Mucosa of descending colon (tissue), 3 donors: ENCODE measurements around the gene PHLPP1. TPM values are rescaled to one million over a fixed set of nuclear protein-coding genes. Genes with fewer than 3 reads are reported as not detected.
"Not testable (repeated sequence)": the region's sequence is repeated elsewhere in the genome, so short reads cannot be mapped to it uniquely, and the experiment has no call there.

Experiments used
- ATAC-seq: fragments of 200-7000 bp; cut with Tn5 transposase; one replicate; pipeline ENCODE4 v1.9.1; 2020; ENCODE audit warnings: mild to moderate bottlenecking, moderate library complexity
- DNase-seq, 3 donors: peaks; one replicate each; pipeline ENCODE4 v3.0.0-alpha.2; 2020
- H3K36me3 ChIP-seq: fragments of 200-600 bp; one replicate; pipeline ENCODE4 v1.8.0; 2021; ENCODE audit warnings: low read depth, mild to moderate bottlenecking
- H3K4me1 ChIP-seq: fragments of 200-600 bp; one replicate; pipeline ENCODE4 v1.8.0; 2021; ENCODE audit warnings: low read depth, mild to moderate bottlenecking
- H3K4me3 ChIP-seq: fragments of 200-600 bp; one replicate; pipeline ENCODE4 v1.8.0; 2021; ENCODE audit warnings: mild to moderate bottlenecking
- H3K9me3 ChIP-seq: fragments of 200-600 bp; one replicate; pipeline ENCODE4 v1.8.0; 2021; ENCODE audit warnings: mild to moderate bottlenecking
- CTCF ChIP-seq: fragments of 200-600 bp; IDR thresholded peaks from one replicate; pipeline ENCODE4 v1.8.0; 2022; ENCODE audit warnings: antibody characterized with exemption, mild to moderate bottlenecking
- intact Hi-C, 2 donors: fragments of 100-400 bp; cut with DNase I in 1 of 2; cut with micrococcal nuclease in 1 of 2; formaldehyde crosslinking; loops; one replicate each; pipeline versions ENCODE4 v1.11.0 to v1.11.1; 2022; cut with DNase I, micrococcal nuclease
- total RNA-seq, 3 donors: library from RNA; stranded (reverse); fragmentation: NEBNext Ultra II Directional in 2 of 3; extraction: Animal tissue kit (Norgen Biotek cat#: 25700) in 2 of 3; gene quantifications; one replicate each; pipeline versions ENCODE4 v1.2.1 to v1.2.4, GENCODE V29; 2021 to 2023
- donor health status: DM: no; HTN: no; CAD: no; lungs with moderate emphysema.
- donor health status: DM: no; HTN: no; CAD: no.
- donor health status: DM: no; HTN: yes; CAD: no.

The PHLPP1 gene
- total RNA-seq, 3 donors from 2014 or later, result 17.9 to 28.9 (median 19.7) TPM

- TF ChIP-seq CTCF, result no peak
- no peak overlapping the region for H3K4me3 ChIP-seq
- no peaks in the 10 kb centered on the region for H3K36me3 ChIP-seq
- no peak for ATAC-seq
- DNase-seq, result no peak
- H3K4me1 ChIP-seq, result peaks cover 14% of the 10 kb centered on the region
- H3K9me3 ChIP-seq, result no peaks in the 10 kb centered on the region
- intact Hi-C loops, result no loop called here
Observed at GRCh38 chr18:62807396-62807795, 92.1 kb downstream of the PHLPP1 start.

DNA sequence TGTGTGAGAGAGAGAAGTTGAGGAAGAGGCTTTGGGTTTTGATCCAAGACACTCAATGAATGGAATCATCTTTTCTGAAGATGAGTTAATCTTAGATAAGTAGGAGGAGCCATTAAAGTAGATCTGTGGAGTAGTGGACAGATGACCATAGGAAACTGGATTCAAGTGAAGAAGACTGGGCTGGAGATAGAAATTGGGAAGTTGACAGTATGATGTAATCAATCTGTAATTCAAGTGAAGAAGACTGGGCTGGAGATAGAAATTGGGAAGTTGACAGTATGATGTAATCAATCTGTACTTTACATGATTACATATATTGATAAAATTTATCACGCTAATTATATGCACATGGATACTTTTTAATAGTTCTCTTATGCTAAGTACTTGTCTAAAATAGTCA, 92.8 kb downstream of the PHLPP1 start:
- intact Hi-C loops, result no loop called here
- H3K4me3 ChIP-seq, result no peak overlapping the region
- ATAC-seq, result no peak
- no peak for TF ChIP-seq CTCF
- no peak for DNase-seq
- H3K4me1 ChIP-seq, result peaks cover 16% of the 10 kb centered on the region
- H3K36me3 ChIP-seq, result no peaks in the 10 kb centered on the region
- no peaks in the 10 kb centered on the region for H3K9me3 ChIP-seq

DNA sequence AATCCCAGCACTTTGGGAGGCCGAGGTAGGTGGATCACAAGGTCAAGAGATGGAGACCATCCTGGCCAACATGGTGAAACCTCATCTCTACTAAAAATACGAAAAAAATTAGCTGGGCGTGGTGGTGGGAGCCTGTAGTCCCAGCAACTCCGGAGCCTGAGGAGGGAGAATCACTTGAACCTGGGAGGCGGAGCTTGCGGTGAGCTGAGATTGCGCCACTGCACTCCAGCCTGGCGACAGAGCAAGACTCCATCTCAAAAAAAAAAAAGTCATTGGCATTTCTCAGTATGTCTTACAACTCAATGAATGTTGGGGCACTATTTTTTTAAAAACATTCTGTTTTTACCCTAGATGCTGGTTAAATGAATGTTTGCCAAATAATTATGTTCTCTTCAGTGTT, 94.1 kb downstream of the PHLPP1 start:
- ATAC-seq, H3K36me3 ChIP-seq, DNase-seq, intact Hi-C loops, H3K4me3 ChIP-seq, H3K9me3 ChIP-seq: not testable (repeated sequence)
- H3K4me1 ChIP-seq, result peaks cover 16% of the 10 kb centered on the region

- no peak for TF ChIP-seq CTCF
- no peaks in the 10 kb centered on the region for H3K36me3 ChIP-seq
- intact Hi-C loops, result no loop called here
Observed at GRCh38 chr18:62809900-62810299, 94.6 kb downstream of the PHLPP1 start.

GRCh38 chr18:62810682-62811081, 95.3 kb downstream of the PHLPP1 start:
- ATAC-seq (no peak), DNase-seq (no peak)
- intact Hi-C loops, result no loop called here
- H3K9me3 ChIP-seq, result no peaks in the 10 kb centered on the region
- no peak for TF ChIP-seq CTCF
- peaks cover 18% of the 10 kb centered on the region for H3K4me1 ChIP-seq
- H3K4me3 ChIP-seq, result no peak overlapping the region
- H3K36me3 ChIP-seq, result no peaks in the 10 kb centered on the region

More at GRCh38 chr18:62809900-62810299, 94.6 kb downstream of the PHLPP1 start:
- Histone ChIP-seq H3K4me1 (peaks cover 16% of the 10 kb centered on the region), H3K4me3 (no peak overlapping the region), H3K9me3 (no peaks in the 10 kb centered on the region)
- ATAC-seq (no peak), DNase-seq (no peak)

DNA sequence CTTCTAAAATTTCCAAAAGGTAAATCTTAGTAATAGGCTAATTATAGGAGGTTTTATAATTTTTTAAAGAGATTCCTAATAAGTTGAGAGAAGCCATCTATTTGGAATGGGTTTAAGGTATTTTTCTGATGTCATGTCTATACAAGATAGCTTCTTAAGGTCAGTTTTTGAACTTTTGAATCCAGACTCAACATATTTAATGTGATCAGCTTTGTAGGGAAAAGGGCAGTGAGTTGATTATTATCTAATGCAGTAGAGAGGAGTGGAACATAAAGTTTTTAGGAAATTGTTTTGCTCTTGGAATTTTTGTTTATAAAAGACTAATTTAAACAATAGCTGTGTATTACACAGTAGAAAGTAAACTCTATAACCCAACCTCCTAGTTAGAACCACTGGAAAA, 96.3 kb downstream of the PHLPP1 start:
- no peak overlapping the region for H3K4me3 ChIP-seq
- ATAC-seq (no peak), DNase-seq (no peak)
- no peak for TF ChIP-seq CTCF
- H3K4me1 ChIP-seq, result peaks cover 22% of the 10 kb centered on the region
- H3K9me3 ChIP-seq, result no peaks in the 10 kb centered on the region
- intact Hi-C loops, result no loop called here
- no peaks in the 10 kb centered on the region for H3K36me3 ChIP-seq
